HS-5 (cell line): ENCODE results near the gene RASA4B.

Source experiments
- DNase-seq: peaks from one replicate; pipeline ENCODE4 v3.0.0-alpha.2; 2012; ENCODE audit warnings: low read depth

Gene RASA4B

GRCh38 chr7:102452451-102452850 lies 65.1 kb downstream of the RASA4B start:
- DNase-seq: no peak

DNA sequence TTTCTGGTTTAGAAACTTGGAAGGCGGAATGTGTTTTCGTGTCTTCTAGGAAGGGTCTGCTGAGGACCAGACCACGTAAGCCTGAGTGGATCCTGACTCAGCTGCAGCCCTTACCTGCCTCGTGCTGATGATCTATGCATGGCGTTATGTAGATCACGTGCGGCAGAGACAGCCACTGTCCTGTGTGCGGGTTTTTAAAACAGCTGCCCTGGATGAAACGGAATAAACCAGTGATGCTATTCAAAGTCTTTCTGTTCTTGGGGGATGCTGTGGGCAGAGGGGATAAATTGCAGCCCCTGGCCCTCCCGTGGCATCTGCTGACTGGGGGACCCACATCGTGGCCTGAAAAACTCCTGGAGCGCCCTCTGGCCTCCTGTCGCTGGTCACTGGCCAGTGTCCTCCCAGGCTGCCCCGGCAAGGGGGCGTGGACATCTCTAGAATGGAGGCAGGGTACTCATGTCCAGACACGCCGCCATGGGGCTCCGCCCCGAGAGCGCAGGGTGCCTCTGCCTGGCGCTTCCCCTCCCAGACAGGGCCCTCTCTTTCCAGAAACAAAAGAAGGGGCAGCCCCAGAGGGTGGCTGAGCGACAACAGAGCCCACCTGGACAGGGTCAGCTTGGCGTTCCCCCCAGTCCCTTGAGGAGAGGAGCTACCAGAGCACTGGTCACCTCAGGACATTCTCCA lies 66.1 kb downstream of the RASA4B start:
- no peak for DNase-seq

DNA sequence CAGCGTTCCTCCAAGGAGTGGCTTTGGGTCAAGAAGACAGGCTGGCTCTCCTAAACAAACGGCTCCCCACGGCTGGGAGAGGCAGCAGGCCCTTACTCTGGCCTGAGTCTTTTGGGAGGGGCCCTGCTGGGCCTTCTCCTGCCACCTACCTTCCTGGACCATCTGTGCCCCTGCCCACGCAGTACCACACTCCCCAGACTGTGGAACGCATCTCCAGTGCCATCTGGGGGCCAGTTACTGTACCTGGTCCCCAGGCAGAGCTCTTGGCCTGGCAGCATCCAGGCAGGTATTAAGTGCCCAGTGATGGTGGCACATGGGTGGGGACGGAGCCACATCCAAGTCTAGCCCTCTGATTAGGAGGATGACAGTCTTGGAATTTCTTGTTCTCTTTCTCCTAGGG lies 67.3 kb downstream of the RASA4B start:
- DNase-seq: no peak

DNA sequence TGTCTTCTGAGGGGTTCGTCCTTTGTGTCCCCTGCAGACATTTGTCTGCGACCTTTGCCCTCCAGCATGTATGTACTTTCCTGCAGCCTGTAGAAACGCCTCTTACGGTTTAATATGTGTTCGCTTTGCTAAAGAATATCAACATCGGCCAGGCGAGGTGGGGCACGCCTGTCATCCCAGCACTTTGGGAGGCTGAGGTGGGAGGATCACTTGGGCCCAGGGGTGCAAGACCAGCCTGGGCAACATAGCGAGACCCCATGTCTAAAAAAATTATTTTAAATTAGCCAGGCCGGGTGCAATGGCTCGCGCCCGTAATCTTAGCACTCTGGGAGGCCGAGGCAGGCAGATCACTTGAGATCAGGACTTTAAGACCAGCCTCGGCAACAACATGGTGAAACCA lies 68.4 kb downstream of the RASA4B start:
- DNase-seq: no peak

DNA sequence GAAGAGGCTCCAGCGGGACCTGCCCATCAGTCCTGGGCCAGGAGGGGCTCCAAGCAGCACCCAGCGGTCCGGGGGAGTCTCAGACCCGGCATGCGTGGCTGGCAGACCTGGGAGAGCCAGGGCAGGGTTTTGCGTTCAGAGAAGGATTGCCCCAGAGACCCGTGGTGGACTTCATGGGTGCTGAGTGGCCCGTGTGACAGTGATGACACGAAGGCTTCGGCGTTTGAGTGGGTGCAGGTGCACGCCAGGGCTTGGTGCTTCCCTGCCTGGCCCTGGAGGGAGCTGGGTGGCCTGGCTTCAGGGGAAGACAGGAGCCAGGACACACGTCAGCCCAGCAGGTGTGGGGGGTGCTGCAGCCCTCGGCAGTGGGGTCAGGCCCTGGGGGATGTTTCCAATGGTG lies 70.3 kb downstream of the RASA4B start:
- no peak for DNase-seq

DNA sequence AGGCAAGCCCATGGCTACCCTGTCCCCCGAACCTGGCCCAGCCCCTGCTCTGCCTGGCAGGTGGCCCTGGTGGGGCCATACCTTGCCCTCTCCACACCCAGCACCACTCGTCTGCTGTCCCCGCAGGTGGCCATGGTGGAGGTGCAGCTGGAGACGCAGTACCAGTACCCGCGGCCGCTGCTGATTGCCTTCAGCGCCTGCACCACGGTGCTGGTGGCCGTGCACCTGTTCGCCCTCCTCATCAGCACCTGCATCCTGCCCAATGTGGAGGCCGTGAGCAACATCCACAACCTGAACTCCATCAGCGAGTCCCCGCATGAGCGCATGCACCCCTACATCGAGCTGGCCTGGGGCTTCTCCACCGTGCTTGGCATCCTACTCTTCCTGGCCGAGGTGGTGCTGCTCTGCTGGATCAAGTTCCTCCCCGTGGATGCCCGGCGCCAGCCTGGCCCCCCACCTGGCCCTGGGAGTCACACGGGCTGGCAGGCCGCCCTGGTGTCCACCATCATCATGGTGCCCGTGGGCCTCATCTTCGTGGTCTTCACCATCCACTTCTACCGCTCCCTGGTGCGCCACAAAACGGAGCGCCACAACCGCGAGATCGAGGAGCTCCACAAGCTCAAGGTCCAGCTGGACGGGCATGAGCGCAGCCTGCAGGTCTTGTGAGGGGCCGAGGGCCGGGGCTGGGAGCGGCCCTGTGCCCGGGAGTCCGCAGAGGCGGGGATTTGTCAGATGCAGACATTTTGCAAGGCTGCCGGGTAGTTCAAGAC lies 71.0 kb downstream of the RASA4B start:
- DNase-seq: no peak

GRCh38 chr7:102445674-102446071 lies 71.9 kb downstream of the RASA4B start:
- DNase-seq: no peak

DNA sequence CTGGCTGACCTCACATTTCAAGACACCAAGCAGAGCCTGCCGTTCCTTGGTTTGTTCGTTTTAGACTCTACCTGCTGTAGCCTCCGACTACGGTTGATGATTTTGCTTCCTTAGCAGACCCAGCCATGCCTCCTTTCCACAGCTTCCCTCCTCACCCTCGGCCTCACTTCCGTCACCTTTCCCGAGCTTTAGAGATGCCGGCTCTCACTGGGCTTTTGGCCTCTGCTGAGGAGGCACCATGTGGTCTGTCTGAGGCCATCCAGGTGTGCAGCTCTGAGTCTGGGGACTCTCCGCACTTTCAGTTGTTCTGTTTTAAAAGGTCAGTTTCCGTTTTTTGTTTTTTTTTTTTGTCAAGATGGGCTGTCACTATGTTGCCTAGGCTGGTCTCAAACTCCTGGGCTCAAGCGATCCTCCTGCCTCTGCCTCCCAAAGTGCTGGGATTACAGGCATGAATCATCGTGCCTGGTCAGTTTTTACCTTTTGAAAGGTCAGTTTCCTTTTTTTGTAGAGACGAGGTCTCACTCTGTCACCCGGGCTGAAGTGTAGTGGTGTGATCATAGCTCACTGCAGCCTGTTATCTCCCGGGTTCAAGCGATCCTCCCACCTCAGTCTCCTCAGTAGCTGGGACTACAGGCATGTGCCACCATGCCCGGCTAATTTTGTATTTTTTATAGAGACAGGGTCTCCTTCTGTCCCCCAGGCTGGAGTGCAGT lies 72.5 kb downstream of the RASA4B start:
- no peak for DNase-seq

DNA sequence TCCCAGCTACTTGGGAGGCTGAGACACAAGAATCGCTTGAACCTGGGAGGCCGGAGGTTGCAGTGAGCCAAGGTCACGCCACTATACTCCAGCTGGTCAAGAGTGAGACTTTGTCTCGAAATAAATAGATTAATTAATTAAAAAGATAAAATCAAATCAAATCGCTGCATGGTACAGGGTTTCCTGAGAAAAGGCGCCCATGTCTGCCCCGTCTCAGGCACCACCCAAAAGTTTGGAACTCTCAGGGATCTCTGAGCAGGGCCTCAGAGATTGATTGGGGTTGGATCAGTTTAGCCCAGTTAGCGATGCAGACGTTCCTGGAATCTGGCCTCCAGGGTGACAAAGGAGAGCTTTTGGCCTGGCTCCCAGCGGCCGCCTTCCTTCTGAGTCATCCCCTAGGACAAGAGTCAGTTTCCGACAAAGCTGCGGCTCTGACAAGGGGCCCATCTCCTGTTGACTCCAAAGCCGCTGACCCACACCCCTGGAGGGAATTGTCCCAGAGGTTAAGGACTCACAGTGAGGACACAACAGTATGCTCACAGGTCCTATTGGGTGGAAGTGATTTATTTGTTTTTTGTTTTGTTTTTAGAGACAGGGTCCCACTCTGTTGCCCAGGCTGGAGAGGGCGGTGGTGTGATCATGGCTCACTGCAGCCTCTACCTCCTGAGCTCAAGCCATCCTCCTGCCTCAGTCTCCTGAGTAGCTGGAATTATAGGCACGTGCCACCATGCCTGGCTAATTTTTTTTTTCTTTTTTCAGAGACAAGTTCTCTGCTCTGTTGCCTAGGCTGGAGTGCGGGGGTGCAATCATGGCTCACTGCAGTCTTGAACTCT lies 77.4 kb downstream of the RASA4B start:
- peak; percentile 49 for DNase-seq

- DNase-seq: no peak
Observed at GRCh38 chr7:102436118-102436517, 81.5 kb downstream of the RASA4B start.

GRCh38 chr7:102434039-102434486 lies 83.5 kb downstream of the RASA4B start:
- peak; percentile 8 for DNase-seq

- DNase-seq: no peak
Observed at GRCh38 chr7:102433219-102434038, 84.1 kb downstream of the RASA4B start, which contains the start of gene ORAI2. ORAI2 (plus strand) TSS chr7:102433575; CDS start chr7:102438957, 5,382 bp downstream.
